HCT116 (cell line): Measurements from ENCODE around the gene RGSL1. TPM values are rescaled to one million over a fixed set of nuclear protein-coding genes. Genes with fewer than 3 reads are reported as not detected.

Source experiments
- ATAC-seq: fragments of 200-7000 bp; cut with Tn5 transposase; 2 replicates; pipeline ENCODE4 v1.9.1; 2020; ENCODE audit warnings: mild to moderate bottlenecking, moderate library complexity
- BruUV-seq: library from RNA; stranded (reverse); fragments of 400-500 nt; replicated peaks from 2 replicates; lab custom pipeline; 2021; lab: Mats Ljungman, UMichigan
- CTCF ChIA-PET: fragments of 300-600 bp; sonication (Branson Sonifier 250); formaldehyde crosslinking; loops from one replicate; lab custom pipeline; 2021; ENCODE audit warnings: antibody characterized with exemption; lab: Charles Lee
- POLR2A ChIA-PET: fragments of 300-600, 350-600 bp; sonication (Branson Sonifier 250); formaldehyde crosslinking; loops from one replicate; lab custom pipeline; 2021; ENCODE audit warnings: antibody characterized with exemption; lab: Charles Lee
- RAD21 ChIA-PET, 2 experiments: fragments of 300-600 bp; sonication (Branson Sonifier 250); formaldehyde crosslinking; loops; one replicate each; lab custom pipeline; 2023; ENCODE audit warnings: low total read pairs in 2 of 2; ENCODE audit not compliant: uncharacterized antibody in 2 of 2, unreplicated experiment in 2 of 2, low non-redundant PET in 1 of 2; lab: Charles Lee
- DNase-seq: peaks from one replicate; pipeline ENCODE4 v3.0.0-alpha.2; 2010; ENCODE audit warnings: low read depth, low spot score
- H2AFZ ChIP-seq: fragments of 200-600 bp; shearing (Covaris generic), sonication (generic); 2 replicates; pipeline ENCODE4 v1.6.1; 2017; ENCODE audit warnings: low read depth, mixed run types, mixed read lengths, antibody characterized with exemption, low read length; ENCODE audit not compliant: poor library complexity, severe bottlenecking
- H3K27ac ChIP-seq: 2 replicates; pipeline ENCODE4 v1.5.1; 2012; ENCODE audit warnings: low read depth, low read length
- H3K27me3 ChIP-seq: fragments of 200-600 bp; sonication (generic); 2 replicates; pipeline ENCODE4 v1.6.1; 2016; ENCODE audit warnings: mixed run types, low read length, mixed read lengths; ENCODE audit not compliant: insufficient read depth
- H3K36me3 ChIP-seq, 2 experiments: fragments of 200-500 bp in 1 of 2; fragments of 200-600 bp in 1 of 2; sonication (Bioruptor generic) in 1 of 2; sonication (generic) in 1 of 2; 2 replicates each; pipeline versions ENCODE4 v1.5.1 to v1.6.1; 2014 to 2016; ENCODE audit warnings: low read length in 2 of 2, inconsistent platforms in 1 of 2, mixed read lengths in 1 of 2, mixed run types in 1 of 2; ENCODE audit not compliant: insufficient read depth in 2 of 2, control insufficient read depth in 1 of 2
- H3K4me1 ChIP-seq, 2 experiments: fragments of 200-600 bp in 1 of 2; sonication (generic) in 1 of 2; 2 replicates each; pipeline versions ENCODE4 v1.5.1 to v1.6.1; 2012 to 2017; ENCODE audit warnings: low read length in 2 of 2, inconsistent platforms in 1 of 2, mild to moderate bottlenecking in 1 of 2, mixed read lengths in 1 of 2, mixed run types in 1 of 2, moderate library complexity in 1 of 2; ENCODE audit not compliant: insufficient read depth in 2 of 2, control insufficient read depth in 1 of 2
- H3K4me2 ChIP-seq: fragments of 200-600 bp; sonication (generic); 2 replicates; pipeline ENCODE4 v1.6.1; 2017; ENCODE audit warnings: mixed run types, low read length, mixed read lengths
- H3K4me3 ChIP-seq, 2 experiments: fragments of 200-600 bp in 1 of 2; sonication (generic) in 1 of 2; replicated peaks in 1 of 2; 2 replicates each; pipeline ENCODE4 v1.5.1; 2011 to 2016; ENCODE audit warnings: low read length in 2 of 2, control low read depth in 1 of 2, low read depth in 1 of 2, mild to moderate bottlenecking in 1 of 2, mixed read lengths in 1 of 2, mixed run types in 1 of 2
- H3K79me2 ChIP-seq: fragments of 200-600 bp; sonication (generic); 2 replicates; pipeline ENCODE4 v1.6.1; 2017; ENCODE audit warnings: mild to moderate bottlenecking, mixed run types, low read length, moderate library complexity, mixed read lengths; ENCODE audit not compliant: insufficient read depth
- H3K9ac ChIP-seq: fragments of 200-600 bp; sonication (generic); 2 replicates; pipeline ENCODE4 v1.6.1; 2016; ENCODE audit warnings: low read length, mixed read lengths
- H3K9me2 ChIP-seq: fragments of 200-600 bp; sonication (generic), shearing (Covaris generic); 2 replicates; pipeline ENCODE4 v1.6.1; 2017; ENCODE audit warnings: mixed run types, mild to moderate bottlenecking, moderate library complexity; ENCODE audit not compliant: insufficient read depth
- H3K9me3 ChIP-seq, 2 experiments: fragments of 200-500 bp in 1 of 2; fragments of 200-600 bp in 1 of 2; sonication (Bioruptor generic) in 1 of 2; sonication (generic) in 1 of 2; 2 replicates each; pipeline ENCODE4 v1.6.1; 2014 to 2017; ENCODE audit warnings: low read length in 2 of 2, mixed read lengths in 2 of 2, inconsistent platforms in 1 of 2, low read depth in 1 of 2, mild to moderate bottlenecking in 1 of 2, mixed run types in 1 of 2, moderate library complexity in 1 of 2; ENCODE audit not compliant: control insufficient read depth in 1 of 2, insufficient read depth in 1 of 2
- H4K20me1 ChIP-seq: fragments of 200-600 bp; sonication (generic), shearing (Covaris generic); 2 replicates; pipeline ENCODE4 v1.6.1; 2017; ENCODE audit warnings: mixed run types, mild to moderate bottlenecking, moderate library complexity; ENCODE audit not compliant: insufficient read depth
- CBX3 ChIP-seq: IDR thresholded peaks from 2 replicates; pipeline ENCODE4 v1.6.1; 2012; ENCODE audit warnings: low read depth
- FOSL1 ChIP-seq: IDR thresholded peaks from 2 replicates; pipeline ENCODE4 v1.6.1; 2012; ENCODE audit warnings: low read depth
- POLR2AphosphoS5 ChIP-seq: IDR thresholded peaks from 2 replicates; pipeline ENCODE4 v1.6.1; 2011; ENCODE audit warnings: mild to moderate bottlenecking, low read depth, low read length, moderate library complexity
- RAD21 ChIP-seq: IDR thresholded peaks from 2 replicates; pipeline ENCODE4 v1.6.1; 2012; ENCODE audit warnings: low read depth, mild to moderate bottlenecking
- SP1 ChIP-seq: IDR thresholded peaks from 2 replicates; pipeline ENCODE4 v1.6.1; 2012; ENCODE audit warnings: low read depth
- SRF ChIP-seq: IDR thresholded peaks from 2 replicates; pipeline ENCODE4 v1.6.1; 2012; ENCODE audit warnings: low read depth
- intact Hi-C: fragments of 100-400 bp; cut with micrococcal nuclease; formaldehyde crosslinking; loops from 2 replicates; pipeline ENCODE4 v1.10.0; 2022
- total RNA-seq: library from RNA; stranded (reverse); gene quantifications from one replicate; pipeline ENCODE4 v1.2.1, GENCODE V29; 2021; ENCODE audit not compliant: unreplicated experiment
- TF ChIP-seq, protein P1 (sequence below): IDR thresholded peaks from 2 replicates; pipeline ENCODE4 v1.6.1; 2012; ENCODE audit warnings: low read depth
- TF ChIP-seq, protein P2 (sequence below): IDR thresholded peaks from 2 replicates; pipeline ENCODE4 v1.6.1; 2012
- TF ChIP-seq, protein P3 (sequence below): IDR thresholded peaks from 2 replicates; pipeline ENCODE4 v1.6.1; 2012

The RGSL1 gene
- total RNA-seq, 1 experiment from 2014 or later = not detected

DNA sequence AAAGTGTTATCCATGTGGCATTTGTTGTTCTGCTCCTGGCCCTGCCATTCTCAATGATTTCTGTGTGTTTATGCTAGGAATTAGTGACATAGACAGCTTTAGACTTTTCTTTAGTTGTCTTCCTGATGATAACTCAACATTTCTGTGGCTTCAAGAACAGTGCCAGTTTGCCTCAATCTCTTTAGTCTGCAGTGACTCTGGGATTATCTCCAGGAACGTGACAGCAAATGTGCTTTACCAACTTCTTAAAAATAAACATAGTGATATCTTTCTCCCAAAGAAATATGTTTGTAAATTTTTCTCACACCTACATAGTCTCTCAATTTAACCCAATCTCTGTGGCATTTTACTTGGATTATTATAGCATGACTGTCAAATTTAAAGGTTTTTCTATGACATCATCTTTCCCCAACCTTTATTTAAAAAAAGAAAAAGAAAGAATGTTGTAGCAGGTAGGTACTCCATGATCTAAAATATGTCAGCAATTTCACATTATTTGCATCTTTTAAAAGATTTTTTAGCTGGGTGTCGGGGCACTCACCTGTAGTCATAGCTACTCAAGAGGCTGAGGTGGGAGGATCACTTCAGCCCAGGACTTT is 114.6 kb downstream of the RGSL1 start (continued):
- TF ChIP-seq, protein P1, sequence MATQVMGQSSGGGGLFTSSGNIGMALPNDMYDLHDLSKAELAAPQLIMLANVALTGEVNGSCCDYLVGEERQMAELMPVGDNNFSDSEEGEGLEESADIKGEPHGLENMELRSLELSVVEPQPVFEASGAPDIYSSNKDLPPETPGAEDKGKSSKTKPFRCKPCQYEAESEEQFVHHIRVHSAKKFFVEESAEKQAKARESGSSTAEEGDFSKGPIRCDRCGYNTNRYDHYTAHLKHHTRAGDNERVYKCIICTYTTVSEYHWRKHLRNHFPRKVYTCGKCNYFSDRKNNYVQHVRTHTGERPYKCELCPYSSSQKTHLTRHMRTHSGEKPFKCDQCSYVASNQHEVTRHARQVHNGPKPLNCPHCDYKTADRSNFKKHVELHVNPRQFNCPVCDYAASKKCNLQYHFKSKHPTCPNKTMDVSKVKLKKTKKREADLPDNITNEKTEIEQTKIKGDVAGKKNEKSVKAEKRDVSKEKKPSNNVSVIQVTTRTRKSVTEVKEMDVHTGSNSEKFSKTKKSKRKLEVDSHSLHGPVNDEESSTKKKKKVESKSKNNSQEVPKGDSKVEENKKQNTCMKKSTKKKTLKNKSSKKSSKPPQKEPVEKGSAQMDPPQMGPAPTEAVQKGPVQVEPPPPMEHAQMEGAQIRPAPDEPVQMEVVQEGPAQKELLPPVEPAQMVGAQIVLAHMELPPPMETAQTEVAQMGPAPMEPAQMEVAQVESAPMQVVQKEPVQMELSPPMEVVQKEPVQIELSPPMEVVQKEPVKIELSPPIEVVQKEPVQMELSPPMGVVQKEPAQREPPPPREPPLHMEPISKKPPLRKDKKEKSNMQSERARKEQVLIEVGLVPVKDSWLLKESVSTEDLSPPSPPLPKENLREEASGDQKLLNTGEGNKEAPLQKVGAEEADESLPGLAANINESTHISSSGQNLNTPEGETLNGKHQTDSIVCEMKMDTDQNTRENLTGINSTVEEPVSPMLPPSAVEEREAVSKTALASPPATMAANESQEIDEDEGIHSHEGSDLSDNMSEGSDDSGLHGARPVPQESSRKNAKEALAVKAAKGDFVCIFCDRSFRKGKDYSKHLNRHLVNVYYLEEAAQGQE = no peak
- TF ChIP-seq, protein P2, sequence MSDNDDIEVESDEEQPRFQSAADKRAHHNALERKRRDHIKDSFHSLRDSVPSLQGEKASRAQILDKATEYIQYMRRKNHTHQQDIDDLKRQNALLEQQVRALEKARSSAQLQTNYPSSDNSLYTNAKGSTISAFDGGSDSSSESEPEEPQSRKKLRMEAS = no peak
- no peak for TF ChIP-seq FOSL1
- TF ChIP-seq, all 23 proteins: peak for 0

DNA sequence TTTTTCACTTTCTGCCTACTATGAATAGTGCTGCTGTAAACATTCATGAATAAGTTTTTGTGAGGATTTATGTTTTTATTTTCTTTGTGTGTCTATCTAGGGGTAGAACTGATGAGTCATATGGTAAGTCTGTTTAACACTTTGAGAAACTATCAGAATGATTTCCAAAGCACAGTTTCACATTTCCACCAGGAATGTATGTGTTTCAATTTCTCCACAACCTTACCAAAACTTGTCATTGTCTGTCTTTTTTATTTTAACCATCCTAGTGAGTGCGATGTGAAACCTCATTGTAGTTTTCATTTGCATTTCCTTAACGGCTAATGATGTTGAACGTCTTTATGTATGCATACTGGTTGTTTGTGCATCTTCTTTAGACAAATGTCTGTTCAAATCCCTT is 115.6 kb downstream of the RGSL1 start:
- H3K4me3 ChIP-seq = no peak overlapping the region
- no peaks in the 10 kb centered on the region for H3K79me2 ChIP-seq
- BruUV-seq = no TSS peak
- H3K9ac ChIP-seq = no peak overlapping the region
- H3K27ac ChIP-seq = no peak overlapping the region
- no peak for TF ChIP-seq FOSL1
- TF ChIP-seq SP1 = no peak
- TF ChIP-seq CBX3 = no peak
- no peak for TF ChIP-seq RAD21
- TF ChIP-seq POLR2AphosphoS5 = no peak
- TF ChIP-seq, protein P3, sequence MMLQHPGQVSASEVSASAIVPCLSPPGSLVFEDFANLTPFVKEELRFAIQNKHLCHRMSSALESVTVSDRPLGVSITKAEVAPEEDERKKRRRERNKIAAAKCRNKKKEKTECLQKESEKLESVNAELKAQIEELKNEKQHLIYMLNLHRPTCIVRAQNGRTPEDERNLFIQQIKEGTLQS = no peak
- no peak for TF ChIP-seq SRF
- H3K9me3 ChIP-seq = no peaks in the 10 kb centered on the region
- H3K36me3 ChIP-seq = no peaks in the 10 kb centered on the region
- no peak overlapping the region for H3K4me2 ChIP-seq
- intact Hi-C loops = no loop called here
- H4K20me1 ChIP-seq = no peaks in the 10 kb centered on the region
- no peaks in the 10 kb centered on the region for H3K9me2 ChIP-seq
- H3K4me1 ChIP-seq = no peaks in the 10 kb centered on the region
- DNase-seq = no peak
- no peaks in the 10 kb centered on the region for H3K27me3 ChIP-seq
- ATAC-seq = no peak
- no peak overlapping the region for H2AFZ ChIP-seq
- POLR2A ChIA-PET = no interaction called here
- CTCF ChIA-PET = no interaction called here
- RAD21 ChIA-PET = no interaction called here
